Body of pancreas (tissue), 4 donors: ENCODE data around the gene ADAD2.

Experiments used
- CTCF ChIP-seq, 7 experiments: fragments of 450-650 bp in 4 of 7; fragments of 200-600 bp in 3 of 7; sonication (generic) in 3 of 7; IDR thresholded peaks; one replicate each; pipeline ENCODE4 v1.5.1; 2016 to 2019; ENCODE audit warnings: antibody characterized with exemption in 7 of 7
- POLR2A ChIP-seq, 3 donors: fragments of 450-650 bp; IDR thresholded peaks; one replicate each; pipeline ENCODE4 v1.6.1; 2016; ENCODE audit warnings: antibody characterized with exemption in 3 of 3, mild to moderate bottlenecking in 2 of 3

GRCh38 chr16:84245956-84246678 lies 55.2 kb downstream of the ADAD2 start:
- no peak for TF ChIP-seq CTCF (IDR thresholded peaks at IDR 0.05)
- no peak for TF ChIP-seq POLR2A (IDR thresholded peaks at IDR 0.05)
